Neutrophil (primary cell): Measurements from ENCODE around the gene CEP164.

Source experiments
- H3K27ac ChIP-seq: fragments of 200-600 bp; sonication (generic); 2 replicates; pipeline ENCODE4 v1.5.1; 2016; ENCODE audit warnings: mild to moderate bottlenecking, moderate library complexity
- H3K27me3 ChIP-seq: fragments of 200-600 bp; sonication (generic); 2 replicates; pipeline ENCODE4 v1.6.0; 2016; ENCODE audit warnings: mild to moderate bottlenecking
- H3K36me3 ChIP-seq: fragments of 200-600 bp; sonication (generic); 2 replicates; pipeline ENCODE4 v1.5.1; 2017
- H3K4me1 ChIP-seq, 2 experiments: fragments of 200-600 bp in 1 of 2; sonication (generic) in 1 of 2; 1 replicate in 1 of 2; 2 replicates in 1 of 2; pipeline versions ENCODE4 v1.5.1 to v1.6.1; 2013 to 2016; ENCODE audit warnings: low read depth in 1 of 2, low read length in 1 of 2, mild to moderate bottlenecking in 1 of 2, moderate library complexity in 1 of 2; ENCODE audit not compliant: control insufficient read depth in 1 of 2, insufficient read depth in 1 of 2
- H3K4me3 ChIP-seq, 2 experiments: fragments of 200-600 bp in 1 of 2; sonication (generic) in 1 of 2; 1 replicate in 1 of 2; 2 replicates in 1 of 2; pipeline ENCODE4 v1.5.1; 2013 to 2016; ENCODE audit warnings: low read depth in 1 of 2, low read length in 1 of 2, mild to moderate bottlenecking in 1 of 2, moderate library complexity in 1 of 2
- H3K9me3 ChIP-seq: fragments of 200-600 bp; sonication (generic); 2 replicates; pipeline ENCODE4 v1.5.1; 2016
- CTCF ChIP-seq: fragments of 200-600 bp; sonication (generic); IDR thresholded peaks from 2 replicates; pipeline ENCODE4 v1.5.1; 2016; ENCODE audit warnings: antibody characterized with exemption

Gene CEP164

GRCh38 chr11:117437791-117438130, 110.1 kb downstream of the CEP164 start:
- Histone ChIP-seq H3K27ac (no peak overlapping the region), H3K4me1 (no peaks in the 10 kb centered on the region), H3K4me3 (no peak overlapping the region), H3K9me3 (no peaks in the 10 kb centered on the region), H3K36me3 (no peaks in the 10 kb centered on the region), H3K27me3 (peaks cover 29% of the 10 kb centered on the region)
- TF ChIP-seq CTCF = no peak

- Histone ChIP-seq H3K27ac (no peak overlapping the region), H3K27me3 (peaks cover 30% of the 10 kb centered on the region), H3K9me3 (no peaks in the 10 kb centered on the region), H3K36me3 (no peaks in the 10 kb centered on the region), H3K4me3 (no peak overlapping the region), H3K4me1 (no peaks in the 10 kb centered on the region)
- TF ChIP-seq CTCF = no peak
Measured at GRCh38 chr11:117438371-117439000, 110.8 kb downstream of the CEP164 start.

GRCh38 chr11:117439256-117439655, 111.6 kb downstream of the CEP164 start:
- no peaks in the 10 kb centered on the region for H3K36me3 ChIP-seq
- no peaks in the 10 kb centered on the region for H3K4me1 ChIP-seq
- TF ChIP-seq CTCF = no peak
- H3K9me3 ChIP-seq = no peaks in the 10 kb centered on the region
- H3K27me3 ChIP-seq = peaks cover 38% of the 10 kb centered on the region
- H3K4me3 ChIP-seq = no peak overlapping the region
- H3K27ac ChIP-seq = no peak overlapping the region

GRCh38 chr11:117440258-117440657, 112.6 kb downstream of the CEP164 start:
- Histone ChIP-seq H3K9me3 (no peaks in the 10 kb centered on the region), H3K4me1 (no peaks in the 10 kb centered on the region), H3K4me3 (no peak overlapping the region), H3K27me3 (peaks cover 41% of the 10 kb centered on the region), H3K36me3 (no peaks in the 10 kb centered on the region), H3K27ac (no peak overlapping the region)
- TF ChIP-seq CTCF = no peak

GRCh38 chr11:117441146-117441975, 113.7 kb downstream of the CEP164 start:
- H3K4me1 ChIP-seq = no peaks in the 10 kb centered on the region
- H3K4me3 ChIP-seq = no peak overlapping the region
- peaks cover 41% of the 10 kb centered on the region for H3K27me3 ChIP-seq
- no peak for TF ChIP-seq CTCF
- no peaks in the 10 kb centered on the region for H3K9me3 ChIP-seq
- no peak overlapping the region for H3K27ac ChIP-seq
- no peaks in the 10 kb centered on the region for H3K36me3 ChIP-seq
